Parathyroid adenoma (tissue), 2 donors: ENCODE measurements around the gene MEP1A.
"Not testable (repeated sequence)": the region's sequence is repeated elsewhere in the genome, so short reads cannot be mapped to it uniquely, and the experiment has no call there.

Experiments
- H2AFZ ChIP-seq: fragments of 300-600 bp; sonication (generic); one replicate; pipeline ENCODE4 v1.7.0; 2017; ENCODE audit warnings: antibody characterized with exemption, mild to moderate bottlenecking
- H3K27ac ChIP-seq: fragments of 300-600 bp; sonication (generic); one replicate; pipeline ENCODE4 v1.7.0; 2017
- H3K27me3 ChIP-seq: fragments of 300-600 bp; sonication (generic); one replicate; pipeline ENCODE4 v1.7.0; 2017; ENCODE audit warnings: low read length; ENCODE audit not compliant: control insufficient read depth, insufficient read depth
- H3K36me3 ChIP-seq: fragments of 300-600 bp; sonication (generic); one replicate; pipeline ENCODE4 v1.7.0; 2017; ENCODE audit warnings: low read length; ENCODE audit not compliant: control insufficient read depth, insufficient read depth
- H3K4me1 ChIP-seq: fragments of 300-600 bp; sonication (generic); one replicate; pipeline ENCODE4 v1.7.0; 2017; ENCODE audit warnings: control low read depth
- H3K4me2 ChIP-seq: fragments of 300-600 bp; sonication (generic); one replicate; pipeline ENCODE4 v1.7.0; 2017; ENCODE audit warnings: low read length
- H3K4me3 ChIP-seq: fragments of 300-600 bp; sonication (generic); one replicate; pipeline ENCODE4 v1.7.0; 2017; ENCODE audit warnings: low read depth, low read length
- H3K79me2 ChIP-seq: fragments of 300-600 bp; sonication (generic); one replicate; pipeline ENCODE4 v1.7.0; 2017; ENCODE audit warnings: control low read depth
- H3K9ac ChIP-seq: fragments of 300-600 bp; sonication (generic); one replicate; pipeline ENCODE4 v1.7.0; 2017; ENCODE audit warnings: mild to moderate bottlenecking
- H3K9me3 ChIP-seq: fragments of 300-600 bp; sonication (generic); one replicate; pipeline ENCODE4 v1.7.0; 2017; ENCODE audit warnings: low read length; ENCODE audit not compliant: control insufficient read depth
- CTCF ChIP-seq: fragments of 300-600 bp; sonication (generic); IDR thresholded peaks from one replicate; pipeline ENCODE4 v1.7.0; 2017; ENCODE audit warnings: antibody characterized with exemption, mild to moderate bottlenecking
- donor health status: primary hyperparathyroidism.

Gene MEP1A

GRCh38 chr6:46764961-46765360 lies 28.2 kb upstream of the MEP1A start:
- Histone ChIP-seq H3K4me1 (no peaks in the 10 kb centered on the region), H3K9me3 (no peaks in the 10 kb centered on the region), H3K9ac (no peak overlapping the region), H3K27ac (no peak overlapping the region), H3K27me3 (no peaks in the 10 kb centered on the region), H3K36me3 (no peaks in the 10 kb centered on the region), H3K4me3 (no peak overlapping the region), H3K4me2 (no peak overlapping the region), H3K79me2 (no peaks in the 10 kb centered on the region), H2AFZ (no peak overlapping the region)
- no peak for TF ChIP-seq CTCF

GRCh38 chr6:46772016-46772415 lies 21.2 kb upstream of the MEP1A start:
- no peaks in the 10 kb centered on the region for H3K27me3 ChIP-seq
- H3K36me3 ChIP-seq: no peaks in the 10 kb centered on the region
- TF ChIP-seq CTCF: no peak
- H3K4me2 ChIP-seq: no peak overlapping the region
- H3K4me1 ChIP-seq: no peaks in the 10 kb centered on the region
- H3K27ac ChIP-seq: no peak overlapping the region
- no peak overlapping the region for H3K4me3 ChIP-seq
- H3K9me3 ChIP-seq: no peaks in the 10 kb centered on the region
- no peak overlapping the region for H2AFZ ChIP-seq
- H3K79me2 ChIP-seq: no peaks in the 10 kb centered on the region
- no peak overlapping the region for H3K9ac ChIP-seq

- no peaks in the 10 kb centered on the region for H3K36me3 ChIP-seq
- H3K4me2 ChIP-seq: no peak overlapping the region
- no peaks in the 10 kb centered on the region for H3K9me3 ChIP-seq
- H2AFZ ChIP-seq: peak overlapping the region; percentile 43
- TF ChIP-seq CTCF: no peak
- peak overlapping the region; percentile 44 for H3K27ac ChIP-seq
- H3K27me3 ChIP-seq: no peaks in the 10 kb centered on the region
- no peak overlapping the region for H3K4me3 ChIP-seq
- H3K4me1 ChIP-seq: no peaks in the 10 kb centered on the region
- H3K79me2 ChIP-seq: no peaks in the 10 kb centered on the region
- no peak overlapping the region for H3K9ac ChIP-seq
These were observed 20.4 kb upstream of the MEP1A start for GRCh38 chr6:46772762-46773161.

GRCh38 chr6:46773201-46773855 lies 19.9 kb upstream of the MEP1A start:
- no peaks in the 10 kb centered on the region for H3K4me1 ChIP-seq
- H3K9me3 ChIP-seq: no peaks in the 10 kb centered on the region
- peak overlapping the region; percentile 43 for H2AFZ ChIP-seq
- no peak overlapping the region for H3K4me2 ChIP-seq
- peak overlapping the region; percentile 44 for H3K27ac ChIP-seq
- TF ChIP-seq CTCF: no peak
- H3K9ac ChIP-seq: no peak overlapping the region
- H3K36me3 ChIP-seq: no peaks in the 10 kb centered on the region
- no peaks in the 10 kb centered on the region for H3K27me3 ChIP-seq
- H3K79me2 ChIP-seq: no peaks in the 10 kb centered on the region
- no peak overlapping the region for H3K4me3 ChIP-seq

- not testable (repeated sequence) for H2AFZ ChIP-seq, H3K4me2 ChIP-seq, H3K4me3 ChIP-seq, H3K27me3 ChIP-seq, H3K9me3 ChIP-seq, H3K27ac ChIP-seq, H3K4me1 ChIP-seq, H3K9ac ChIP-seq, H3K36me3 ChIP-seq, H3K79me2 ChIP-seq
These were observed 18.5 kb upstream of the MEP1A start for GRCh38 chr6:46774736-46775135.
